Natural killer cell (primary cell): ENCODE data around the gene NDUFAF3. TPM values are rescaled to one million over a fixed set of nuclear protein-coding genes. Genes with fewer than 3 reads are reported as not detected.
"Not testable (repeated sequence)": the region's sequence is repeated elsewhere in the genome, so short reads cannot be mapped to it uniquely, and the experiment has no call there.

Source experiments
- ATAC-seq, 3 donors: fragments of 150-1000 bp in 2 of 3; fragments of 200-7000 bp in 1 of 3; cut with Tn5 transposase; 1 replicate in 1 of 3; 2 replicates in 2 of 3; pipeline ENCODE4 v1.10.0; 2021; ENCODE audit warnings: mild to moderate bottlenecking in 2 of 3, moderate library complexity in 2 of 3
- DNase-seq, 2 donors: peaks; one replicate each; pipeline versions ENCODE4 v3.0.0 to v3.0.0-alpha.2; 2013 to 2021; ENCODE audit warnings: mixed read lengths in 1 of 2
- H3K27ac ChIP-seq: one replicate; pipeline ENCODE4 v1.5.1; 2013; ENCODE audit warnings: mild to moderate bottlenecking, low read length
- H3K27me3 ChIP-seq: one replicate; pipeline ENCODE4 v1.6.1; 2013; ENCODE audit warnings: low read length; ENCODE audit not compliant: control insufficient read depth, insufficient read depth
- H3K36me3 ChIP-seq: one replicate; pipeline ENCODE4 v1.6.1; 2013; ENCODE audit warnings: low read length; ENCODE audit not compliant: control insufficient read depth, insufficient read depth
- H3K4me1 ChIP-seq: one replicate; pipeline ENCODE4 v1.6.1; 2013; ENCODE audit warnings: low read length; ENCODE audit not compliant: control insufficient read depth, insufficient read depth
- H3K4me3 ChIP-seq: one replicate; pipeline ENCODE4 v1.5.1; 2013; ENCODE audit warnings: low read length
- H3K9me3 ChIP-seq: one replicate; pipeline ENCODE4 v1.6.1; 2013; ENCODE audit warnings: low read length; ENCODE audit not compliant: control insufficient read depth, insufficient read depth
- H3K27ac Mint-ChIP-seq, 2 donors: one replicate each; pipeline ENCODE4 v1.8.0; 2022; ENCODE audit warnings: mild to moderate bottlenecking in 2 of 2, mixed read lengths in 2 of 2, moderate library complexity in 1 of 2
- H3K27me3 Mint-ChIP-seq, 2 donors: one replicate each; pipeline ENCODE4 v1.8.0; 2022; ENCODE audit warnings: low read depth in 2 of 2, mixed read lengths in 2 of 2
- H3K36me3 Mint-ChIP-seq: one replicate; pipeline ENCODE4 v1.8.0; 2022; ENCODE audit warnings: mixed read lengths
- H3K4me1 Mint-ChIP-seq, 2 donors: one replicate each; pipeline ENCODE4 v1.8.0; 2022; ENCODE audit warnings: mixed read lengths in 2 of 2
- H3K4me3 Mint-ChIP-seq: one replicate; pipeline ENCODE4 v1.8.0; 2022; ENCODE audit warnings: mild to moderate bottlenecking, moderate library complexity, mixed read lengths
- H3K9me3 Mint-ChIP-seq, 2 donors: one replicate each; pipeline ENCODE4 v1.8.0; 2022; ENCODE audit warnings: mixed read lengths in 2 of 2
- CTCF ChIP-seq: fragments of 200-600 bp; IDR thresholded peaks from one replicate; pipeline ENCODE4 v1.8.0; 2022; ENCODE audit warnings: antibody characterized with exemption
- WGBS: methylation state at CpG from one replicate; pipeline ENCODE4 v1.1.7; 2013; ENCODE audit warnings: missing lambda C conversion rate; ENCODE audit not compliant: insufficient coverage; 5-methylcytosine and 5-hydroxymethylcytosine counted together
- intact Hi-C: fragments of 100-400 bp; cut with micrococcal nuclease; formaldehyde crosslinking; loops from one replicate; pipeline ENCODE4 v1.14.2; 2022
- total RNA-seq, 4 donors: library from RNA; stranded (reverse); fragments of 120-200 nt in 1 of 4; gene quantifications; one replicate each; pipeline versions ENCODE4 v1.2.3 to v1.2.4, GENCODE V29; 2013 to 2022

The NDUFAF3 gene
- total RNA-seq, 3 donors from 2014 or later (not counting 1 experiment from before 2014, with no cell fraction given): 51.0 to 72.9 (median 66.1) TPM

GRCh38 chr3:49006408-49007067 lies 15.4 kb upstream of the NDUFAF3 start:
- ATAC-seq: no peak
- peak; percentile 39 to 48 for DNase-seq
- TF ChIP-seq CTCF: no peak
- intact Hi-C loops: loop anchor here (1.0 to 5.0 kb wide), 4 partner anchors 15 to 89 kb away; partner anchors contain the start of genes ARIH2, P4HTM and QRICH1
- Histone ChIP-seq H3K36me3 (peaks cover 2% of the 10 kb centered on the region), H3K27ac (peak overlapping the region; percentile 95), H3K4me1 (peaks cover 20% of the 10 kb centered on the region), H3K9me3 (no peaks in the 10 kb centered on the region), H3K4me3 (peak overlapping the region; percentile 96), H3K27me3 (no peaks in the 10 kb centered on the region)
- 2% methylated on average over 32 of the region's 32 CpGs for WGBS
- H3K4me3 Mint-ChIP-seq: peak overlapping the region; percentile 100
- peak overlapping the region; percentile 98 to 99 for H3K27ac Mint-ChIP-seq
- H3K9me3 Mint-ChIP-seq: no peaks in the 10 kb centered on the region
- no peaks in the 10 kb centered on the region for H3K36me3 Mint-ChIP-seq
- H3K4me1 Mint-ChIP-seq: peaks cover 21 to 24% of the 10 kb centered on the region in 2 donors
- H3K27me3 Mint-ChIP-seq: no peaks in the 10 kb centered on the region

DNA sequence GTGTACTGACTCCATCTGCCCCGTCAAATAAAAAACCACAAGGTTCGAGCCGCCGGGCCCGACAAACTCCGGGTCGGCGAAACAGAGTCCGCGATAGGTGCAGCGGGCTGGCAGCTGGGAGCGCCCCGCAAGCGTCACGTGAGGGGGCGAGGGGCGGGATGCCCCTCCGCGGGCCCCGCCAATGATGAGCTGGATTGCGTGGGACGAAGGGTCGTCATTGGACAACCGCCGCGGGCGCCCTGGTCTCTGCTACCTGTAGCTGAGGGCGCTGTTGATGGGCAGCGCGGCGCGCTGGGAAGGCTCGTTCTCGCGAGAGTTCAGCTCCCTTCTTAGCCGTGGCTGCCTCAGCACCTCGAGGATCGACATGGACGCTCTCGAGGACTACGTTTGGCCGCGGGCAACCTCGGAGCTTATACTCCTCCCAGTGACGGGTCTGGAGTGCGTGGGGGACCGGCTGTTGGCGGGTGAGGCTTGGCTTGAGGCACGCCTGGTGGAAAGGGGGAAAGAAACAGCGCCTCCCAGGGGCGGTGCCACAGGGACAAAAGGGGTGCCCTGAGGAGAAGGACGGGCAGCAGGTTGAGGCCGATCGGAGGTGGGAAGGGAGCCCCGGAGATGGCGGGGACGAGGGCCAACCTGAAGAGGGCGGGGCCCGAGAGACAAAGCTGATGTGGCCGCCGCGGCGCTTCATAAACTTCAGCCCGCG lies 14.7 kb upstream of the NDUFAF3 start, which contains the start of gene WDR6:
WDR6 (plus strand) TSS at position 324 of the 703 bp plus-strand sequence; CDS start at position 365, 41 bp downstream.
- no peaks in the 10 kb centered on the region for H3K9me3 Mint-ChIP-seq
- peak within 1 kb of the TSS; percentile 96 for H3K4me3 ChIP-seq
- H3K4me3 Mint-ChIP-seq: peak within 1 kb of the TSS; percentile 100
- intact Hi-C loops: loop anchor here (1.0 to 5.0 kb wide), 4 partner anchors 14 to 90 kb away; partner anchors contain the start of genes ARIH2, P4HTM and QRICH1
- H3K27me3 ChIP-seq: no peaks in the 10 kb centered on the region
- H3K36me3 ChIP-seq: peaks cover 8% of the 10 kb centered on the region
- H3K27ac Mint-ChIP-seq: peak within 1 kb of the TSS; percentile 98 to 99
- H3K9me3 ChIP-seq: no peaks in the 10 kb centered on the region
- H3K27ac ChIP-seq: peak within 1 kb of the TSS; percentile 95
- TF ChIP-seq CTCF: peak; percentile 44
- H3K27me3 Mint-ChIP-seq: no peaks in the 10 kb centered on the region
- DNase-seq: peak; percentile 94 to 99
- under 1% methylated on average over 65 of the region's 65 CpGs for WGBS
- ATAC-seq: peak; percentile 91 to 98 (median 94)
- peaks cover 20% of the 10 kb centered on the region for H3K4me1 ChIP-seq
- H3K36me3 Mint-ChIP-seq: no peaks in the 10 kb centered on the region
- peaks cover 21 to 24% of the 10 kb centered on the region in 2 donors for H3K4me1 Mint-ChIP-seq

DNA sequence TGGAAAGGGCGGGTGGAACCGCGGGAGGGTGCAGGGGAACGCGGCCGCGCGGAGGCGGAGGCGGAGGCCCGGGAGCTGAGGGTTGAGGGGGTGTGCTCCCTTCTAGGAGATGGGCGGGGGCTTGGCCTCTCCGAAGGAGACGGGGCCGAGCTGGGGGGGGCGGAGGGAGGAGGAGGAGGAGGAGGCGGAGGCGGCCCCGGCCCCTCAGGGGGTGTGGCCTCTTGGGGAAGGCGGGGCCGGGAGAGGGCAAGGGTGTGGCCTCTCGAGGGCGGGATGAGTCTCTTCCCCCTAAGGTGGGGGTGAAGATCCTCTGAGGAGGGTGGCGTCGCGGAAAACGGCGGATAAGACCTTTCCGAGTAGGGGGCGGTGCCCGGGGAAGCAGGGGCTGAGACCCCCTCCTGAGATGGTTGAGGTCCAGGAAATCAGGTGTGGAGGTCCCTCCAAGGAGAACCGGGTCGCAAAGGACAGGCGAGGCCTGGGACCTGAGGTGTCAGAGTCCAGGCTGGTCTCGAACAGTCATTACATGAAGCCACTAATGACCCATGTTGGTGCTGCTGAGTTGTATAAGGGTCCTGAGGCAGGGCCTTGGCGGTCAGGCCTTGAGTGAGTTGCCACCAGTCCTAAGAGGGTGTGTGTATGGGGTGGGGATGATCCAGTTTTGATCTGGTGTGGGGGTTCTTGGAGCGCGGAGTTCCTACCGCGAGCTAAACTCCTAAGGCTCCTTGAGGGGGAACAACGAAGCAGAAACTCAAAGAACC lies 14.0 kb upstream of the NDUFAF3 start:
- intact Hi-C loops: loop anchor here (1.0 to 5.0 kb wide), 4 partner anchors 13 to 91 kb away; partner anchors contain the start of genes ARIH2, P4HTM and QRICH1
- peak; percentile 70 to 90 for DNase-seq

DNA sequence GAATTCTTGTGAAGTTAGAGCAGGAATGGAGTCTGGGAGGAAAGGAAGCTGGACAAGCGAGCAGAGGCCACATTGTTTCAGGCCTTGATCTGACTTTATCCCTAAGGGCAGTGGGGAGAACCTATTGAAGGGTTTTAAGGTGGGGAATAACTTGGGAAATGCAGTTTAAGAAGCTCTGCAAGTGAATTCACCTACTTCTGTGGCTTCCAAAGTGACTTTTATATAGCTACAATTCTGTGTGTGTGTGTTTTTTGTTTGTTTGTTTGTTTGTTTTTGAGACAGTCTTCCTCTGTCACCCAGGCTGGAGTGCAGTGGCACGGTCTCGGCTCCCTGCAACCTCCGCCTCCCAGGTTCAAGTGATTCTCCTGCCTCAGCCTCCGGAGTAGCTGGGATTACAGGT lies 13.3 kb upstream of the NDUFAF3 start:
- H3K27ac Mint-ChIP-seq: peak overlapping the region; percentile 98 to 99

More for the DNA sequence above, 14.0 kb upstream of the NDUFAF3 start:
- Mint-ChIP-seq H3K9me3 (no peaks in the 10 kb centered on the region), H3K4me1 (peaks cover 21 to 25% of the 10 kb centered on the region in 2 donors), H3K27me3 (no peaks in the 10 kb centered on the region), H3K4me3 (peak overlapping the region; percentile 100), H3K27ac (peak overlapping the region; percentile 98 to 99), H3K36me3 (no peaks in the 10 kb centered on the region)
- ATAC-seq: peak; percentile 45 to 62 (median 49)
- Histone ChIP-seq H3K36me3 (peaks cover 15% of the 10 kb centered on the region), H3K4me3 (peak overlapping the region; percentile 96), H3K27ac (peak overlapping the region; percentile 95), H3K27me3 (no peaks in the 10 kb centered on the region), H3K4me1 (peaks cover 20% of the 10 kb centered on the region), H3K9me3 (no peaks in the 10 kb centered on the region)
- no peak for TF ChIP-seq CTCF
- 19% methylated on average over 41 of the region's 41 CpGs for WGBS

More for the DNA sequence above, 13.3 kb upstream of the NDUFAF3 start:
- ATAC-seq, H3K36me3 Mint-ChIP-seq, H3K4me3 ChIP-seq, H3K27me3 ChIP-seq, DNase-seq, H3K9me3 ChIP-seq, H3K9me3 Mint-ChIP-seq, H3K27me3 Mint-ChIP-seq: not testable (repeated sequence)
- intact Hi-C loops: loop anchor here (5.0 kb wide), 2 partner anchors 84 to 91 kb away; partner anchors contain the start of genes ARIH2 and QRICH1
- H3K4me1 ChIP-seq: peaks cover 20% of the 10 kb centered on the region
- 94% methylated on average over 5 of the region's 5 CpGs for WGBS
- Mint-ChIP-seq H3K4me3 (peak overlapping the region; percentile 100), H3K4me1 (peaks cover 21 to 28% of the 10 kb centered on the region in 2 donors)
- peak overlapping the region; percentile 95 for H3K27ac ChIP-seq
- peaks cover 20% of the 10 kb centered on the region for H3K36me3 ChIP-seq
